ENCODE measurements around the gene FGF11. TPM values are rescaled to one million over a fixed set of nuclear protein-coding genes. Genes with fewer than 3 reads are reported as not detected.
A peak's percentile ranks its signal among the peaks of the same experiment; 100 is the strongest.

Gene FGF11
- total and polyA plus RNA-seq, 2 donors (not counting 3 experiments of a cell fraction or from before 2014, with no cell fraction given): 0.70 TPM; not detected in 1

DNA sequence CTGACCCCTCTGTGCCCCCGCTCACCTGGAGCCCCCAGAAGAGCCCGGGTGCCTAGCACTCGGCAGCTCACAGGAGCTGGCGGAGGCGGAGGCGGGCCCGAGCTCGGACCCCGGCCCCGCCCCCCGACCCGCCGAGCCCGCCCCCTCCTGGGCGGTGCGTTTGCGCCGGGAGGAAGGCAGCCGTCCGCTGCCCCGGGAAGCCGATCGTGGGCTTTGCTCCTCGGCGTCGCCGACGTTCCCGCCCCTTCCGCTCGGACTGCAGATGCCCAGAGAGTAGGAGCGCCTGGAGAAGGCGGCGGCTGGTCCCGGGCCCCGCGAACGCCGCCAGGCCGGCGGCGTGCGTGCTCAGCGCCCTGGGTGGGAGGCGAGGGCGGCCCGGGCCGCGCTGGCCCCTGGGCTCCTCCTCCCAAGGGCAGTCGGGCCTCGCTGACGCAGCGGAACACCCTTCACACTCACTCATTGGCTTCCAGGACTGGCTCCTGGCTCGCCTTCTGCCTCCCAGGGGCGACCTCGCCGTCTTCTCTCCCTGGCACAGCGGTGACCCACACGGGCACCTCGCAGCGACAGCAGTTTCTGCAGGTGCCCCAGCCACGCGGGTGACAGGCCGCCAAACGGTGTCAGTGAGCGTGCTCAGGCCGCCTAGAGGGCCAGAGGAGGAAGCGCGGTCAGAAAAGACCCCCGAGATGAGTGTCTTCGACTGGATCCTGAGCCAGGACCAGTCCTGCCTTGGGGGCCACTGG, 44.7 kb upstream of the FGF11 start, which contains the start of gene PLSCR3:
Gene PLSCR3 (minus strand): TSS at position 74 of the 740 bp plus-strand sequence. CDS start 415 bp downstream, outside the sequence.
- H3K9me3 ChIP-seq (replicated peaks; ENCODE audit: control insufficient read depth, insufficient read depth, low read length): no peaks in the 10 kb centered on the region
- peak within 1 kb of the TSS; percentile 45 for H3K4me2 ChIP-seq (ENCODE audit: insufficient read depth, low read length)
- POLR2A ChIA-PET: interaction anchor here (1.0 kb wide), 1 partner anchor 9 kb away, joined by 11 read pairs; the partner anchor contains the start of gene TMEM256
- H3K4me3 ChIP-seq (replicated peaks in 1 of 3; ENCODE audit: insufficient read depth in 1 of 3, low read depth in 1 of 3, low read length in 3 of 3): peak within 1 kb of the TSS; percentile 58 to 93 (median 92)
- H3K4me1 ChIP-seq (ENCODE audit: control insufficient read depth, extremely low read depth, insufficient read depth, low read length): peaks cover 16% of the 10 kb centered on the region
- CTCF ChIA-PET: interaction anchor here (0.6 to 2.3 kb wide), 8 partner anchors 9 to 166 kb away, joined by 3 to 11 read pairs (median 5); partner anchors contain the start of gene TMEM256
- H2AFZ ChIP-seq (ENCODE audit: low read depth, low read length): peak within 1 kb of the TSS; percentile 51
- dilution Hi-C loops (cut with MboI; ENCODE audit: extremely low pct_ligation_motif_present, low sequenced_read_pairs): no loop called here
- peak within 1 kb of the TSS; percentile 45 for H3K27ac ChIP-seq (ENCODE audit: insufficient read depth, low read depth, low read length)
- TF ChIP-seq JUN (IDR thresholded peaks at IDR 0.05; ENCODE audit: borderline replicate concordance, insufficient read depth, insufficient read length, low read depth): no peak
- peak; percentile 90 for TF ChIP-seq POLR2A (IDR thresholded peaks at IDR 0.05; ENCODE audit: low read depth, low read length)
- peak; percentile 98 for TF ChIP-seq POLR2AphosphoS5 (IDR thresholded peaks at IDR 0.05; ENCODE audit: insufficient read depth, low read depth, low read length)
- TF ChIP-seq, protein P1, sequence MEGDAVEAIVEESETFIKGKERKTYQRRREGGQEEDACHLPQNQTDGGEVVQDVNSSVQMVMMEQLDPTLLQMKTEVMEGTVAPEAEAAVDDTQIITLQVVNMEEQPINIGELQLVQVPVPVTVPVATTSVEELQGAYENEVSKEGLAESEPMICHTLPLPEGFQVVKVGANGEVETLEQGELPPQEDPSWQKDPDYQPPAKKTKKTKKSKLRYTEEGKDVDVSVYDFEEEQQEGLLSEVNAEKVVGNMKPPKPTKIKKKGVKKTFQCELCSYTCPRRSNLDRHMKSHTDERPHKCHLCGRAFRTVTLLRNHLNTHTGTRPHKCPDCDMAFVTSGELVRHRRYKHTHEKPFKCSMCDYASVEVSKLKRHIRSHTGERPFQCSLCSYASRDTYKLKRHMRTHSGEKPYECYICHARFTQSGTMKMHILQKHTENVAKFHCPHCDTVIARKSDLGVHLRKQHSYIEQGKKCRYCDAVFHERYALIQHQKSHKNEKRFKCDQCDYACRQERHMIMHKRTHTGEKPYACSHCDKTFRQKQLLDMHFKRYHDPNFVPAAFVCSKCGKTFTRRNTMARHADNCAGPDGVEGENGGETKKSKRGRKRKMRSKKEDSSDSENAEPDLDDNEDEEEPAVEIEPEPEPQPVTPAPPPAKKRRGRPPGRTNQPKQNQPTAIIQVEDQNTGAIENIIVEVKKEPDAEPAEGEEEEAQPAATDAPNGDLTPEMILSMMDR (IDR thresholded peaks at IDR 0.05; ENCODE audit: extremely low read depth in 1 of 2, insufficient read depth in 1 of 2, low read depth in 1 of 2, low read length in 2 of 2): peak in 1 of 2 donors; percentile 55
- no peak for TF ChIP-seq MYC (IDR thresholded peaks at IDR 0.05; ENCODE audit: low read depth, low read length)
- intact Hi-C loops (cut with micrococcal nuclease): loop anchor here (1.0 to 5.0 kb wide), 5 partner anchors 10 to 166 kb away; partner anchors contain the start of genes POLR2A, SENP3, TMEM102 and TMEM256
- peak within 1 kb of the TSS; percentile 81 for H3K9ac ChIP-seq (replicated peaks; ENCODE audit: extremely low read depth, insufficient read depth, low read length)
- no peaks in the 10 kb centered on the region for H3K27me3 ChIP-seq (ENCODE audit: control insufficient read depth in 2 of 2, insufficient read depth in 2 of 2, low read length in 2 of 2)
- DNase-seq (ENCODE audit: low read depth, low spot score) (peak; percentile 92), FAIRE-seq (peak; percentile 84)
- H4K20me1 ChIP-seq (replicated peaks; ENCODE audit: control insufficient read depth, extremely low read depth, insufficient read depth, low read length): no peaks in the 10 kb centered on the region
- H3K36me3 ChIP-seq (ENCODE audit: control insufficient read depth in 2 of 2, extremely low read depth in 1 of 2, insufficient read depth in 2 of 2, low read length in 2 of 2): peaks cover 0 to 12% of the 10 kb centered on the region in 2 experiments
- no peaks in the 10 kb centered on the region for H3K79me2 ChIP-seq (ENCODE audit: control insufficient read depth, insufficient read depth, low read length)
- BruUV-seq (replicated peaks): TSS peak; percentile 62
- H3K9me1 ChIP-seq (replicated peaks; ENCODE audit: control insufficient read depth, extremely low read depth, insufficient read depth, low read length): no peaks in the 10 kb centered on the region
